Activated CD8-positive, alpha-beta memory T cell treated with anti-CD3 and anti-CD28 coated beads, Interleukin-2, amount 10 ng/mL, durations not matched to agents 7 days and 5 days (primary cell): ENCODE measurements around the gene POLR2I. TPM values are rescaled to one million over a fixed set of nuclear protein-coding genes. Genes with fewer than 3 reads are reported as not detected.
"Not testable (repeated sequence)": the region's sequence is repeated elsewhere in the genome, so short reads cannot be mapped to it uniquely, and the experiment has no call there.

ENCODE experiments used
- ATAC-seq: fragments of 150-1000 bp; cut with Tn5 transposase; one replicate; pipeline ENCODE4 v1.10.0; 2021; ENCODE audit warnings: moderate library complexity
- CTCF ChIA-PET: fragments of 350-600 bp; sonication (Branson Sonifier 250); formaldehyde crosslinking; loops from one replicate; lab custom pipeline; 2021; ENCODE audit warnings: antibody characterized with exemption; lab: Charles Lee
- DNase-seq: peaks from one replicate; pipeline ENCODE4 v3.0.0-alpha.2; 2020
- H3K27ac Mint-ChIP-seq: one replicate; pipeline ENCODE4 v1.8.0; 2021; ENCODE audit warnings: mild to moderate bottlenecking, mixed read lengths
- H3K27me3 Mint-ChIP-seq: one replicate; pipeline ENCODE4 v1.8.0; 2021; ENCODE audit warnings: mixed read lengths
- H3K36me3 Mint-ChIP-seq: one replicate; pipeline ENCODE4 v1.8.0; 2021; ENCODE audit warnings: mild to moderate bottlenecking, mixed read lengths
- H3K4me1 Mint-ChIP-seq: one replicate; pipeline ENCODE4 v1.8.0; 2021; ENCODE audit warnings: mixed read lengths
- H3K4me3 Mint-ChIP-seq: one replicate; pipeline ENCODE4 v1.8.0; 2021; ENCODE audit warnings: mild to moderate bottlenecking, moderate library complexity, mixed read lengths
- H3K9me3 Mint-ChIP-seq: one replicate; pipeline ENCODE4 v1.8.0; 2022; ENCODE audit warnings: low read depth, mixed read lengths
- total RNA-seq, 2 experiments: library from RNA; stranded (reverse); gene quantifications; one replicate each; pipeline ENCODE4 v1.2.3, GENCODE V29; 2021

Gene POLR2I
- total RNA-seq, 2 experiments from 2014 or later, result 63.2 to 65.3 TPM

DNA sequence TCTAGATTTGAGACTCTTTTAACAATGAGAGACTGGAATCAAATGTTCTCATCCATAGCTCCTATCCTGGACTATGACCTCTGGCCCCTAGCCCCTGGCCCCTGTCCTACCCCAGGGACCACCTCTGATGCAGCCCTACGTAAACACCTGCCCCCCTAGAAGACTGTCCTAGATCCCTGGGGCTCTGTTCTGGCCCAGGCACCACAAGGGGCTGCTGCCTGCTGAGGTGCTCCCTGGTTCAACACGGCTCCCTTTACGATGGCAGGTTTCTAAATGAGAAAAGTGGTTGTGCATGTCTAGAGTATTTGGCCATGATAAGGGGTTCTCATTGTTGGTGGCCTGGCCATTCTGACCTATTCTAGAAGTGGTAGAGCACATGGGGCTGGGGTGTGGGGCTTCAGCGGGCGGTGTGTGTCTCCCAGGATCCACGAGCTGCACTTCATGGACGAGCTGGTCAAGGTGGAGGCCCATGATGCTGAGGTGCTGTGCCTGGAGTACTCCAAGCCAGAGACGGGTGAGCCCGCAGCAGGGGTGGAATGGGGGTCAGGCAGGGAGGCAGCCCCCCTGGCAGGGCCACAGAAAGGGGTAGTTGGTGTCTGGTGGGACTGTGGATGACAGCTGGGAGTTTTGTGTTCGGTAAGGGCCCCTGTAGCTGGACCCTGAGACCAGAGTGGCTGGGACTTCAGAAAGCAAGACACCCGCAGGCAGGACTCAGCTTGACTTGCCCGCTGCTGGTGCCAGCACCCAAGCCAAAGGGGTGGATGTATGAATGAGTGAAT is 30.3 kb downstream of the POLR2I start:
- H3K4me1 Mint-ChIP-seq, result no peaks in the 10 kb centered on the region
- no peaks in the 10 kb centered on the region for H3K9me3 Mint-ChIP-seq
- ATAC-seq (no peak), DNase-seq (no peak)
- CTCF ChIA-PET, result no interaction called here
- no peak overlapping the region for H3K27ac Mint-ChIP-seq
- H3K27me3 Mint-ChIP-seq, result no peaks in the 10 kb centered on the region
- peaks cover 49% of the 10 kb centered on the region for H3K36me3 Mint-ChIP-seq
- no peak overlapping the region for H3K4me3 Mint-ChIP-seq

DNA sequence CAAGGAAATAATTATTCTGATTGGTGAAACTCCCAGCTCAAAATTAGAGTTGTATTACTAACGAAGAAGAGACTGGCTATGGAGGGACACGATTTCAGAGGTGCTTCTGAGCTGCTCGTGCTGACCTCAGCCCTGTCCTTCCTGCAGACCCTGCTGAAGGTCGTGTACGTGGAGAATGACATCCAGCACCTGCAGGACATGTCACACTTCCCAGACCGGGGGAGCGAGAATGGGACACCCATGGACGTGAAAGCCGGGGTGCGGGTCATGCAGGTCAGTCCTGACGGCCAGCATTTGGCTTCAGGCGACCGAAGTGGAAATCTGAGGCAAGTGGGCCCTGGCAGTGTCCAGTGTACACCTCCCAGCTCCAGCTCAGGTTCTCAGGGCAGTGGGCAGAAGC is 31.8 kb downstream of the POLR2I start:
- H3K36me3 Mint-ChIP-seq, result peaks cover 51% of the 10 kb centered on the region
- no peaks in the 10 kb centered on the region for H3K27me3 Mint-ChIP-seq
- H3K4me1 Mint-ChIP-seq, result no peaks in the 10 kb centered on the region
- ATAC-seq (no peak), DNase-seq (no peak)
- CTCF ChIA-PET, result interaction anchor here (1.6 kb wide), 1 partner anchor 27 kb away, joined by 3 read pairs; no protein-coding TSS in a partner anchor
- no peak overlapping the region for H3K4me3 Mint-ChIP-seq
- no peak overlapping the region for H3K27ac Mint-ChIP-seq
- no peaks in the 10 kb centered on the region for H3K9me3 Mint-ChIP-seq

DNA sequence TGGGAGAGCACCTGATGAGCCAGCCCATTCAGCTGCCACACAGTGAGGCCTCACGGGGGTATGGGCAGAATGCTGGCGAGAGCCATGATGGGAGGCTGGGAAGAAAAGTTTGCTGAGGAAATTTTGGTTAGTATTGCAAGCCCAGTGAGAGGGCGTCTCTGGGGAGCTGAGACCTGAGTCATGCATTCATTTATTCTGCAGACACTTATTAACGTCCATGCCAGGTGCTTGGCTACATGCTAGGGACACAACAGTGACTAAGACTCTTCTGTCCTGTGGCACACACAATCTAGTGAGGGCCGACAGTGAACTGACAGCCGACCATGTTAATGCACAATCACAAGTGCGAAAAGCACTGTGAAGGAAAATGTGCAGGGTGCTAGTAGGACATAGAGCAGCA is 32.8 kb downstream of the POLR2I start:
- Mint-ChIP-seq H3K27me3 (no peaks in the 10 kb centered on the region), H3K27ac (no peak overlapping the region), H3K36me3 (peaks cover 56% of the 10 kb centered on the region), H3K4me3 (no peak overlapping the region), H3K9me3 (no peaks in the 10 kb centered on the region), H3K4me1 (no peaks in the 10 kb centered on the region)
- DNase-seq (no peak), ATAC-seq (no peak)
- CTCF ChIA-PET, result interaction anchor here (1.6 kb wide), 1 partner anchor 26 kb away, joined by 3 read pairs; no protein-coding TSS in a partner anchor

DNA sequence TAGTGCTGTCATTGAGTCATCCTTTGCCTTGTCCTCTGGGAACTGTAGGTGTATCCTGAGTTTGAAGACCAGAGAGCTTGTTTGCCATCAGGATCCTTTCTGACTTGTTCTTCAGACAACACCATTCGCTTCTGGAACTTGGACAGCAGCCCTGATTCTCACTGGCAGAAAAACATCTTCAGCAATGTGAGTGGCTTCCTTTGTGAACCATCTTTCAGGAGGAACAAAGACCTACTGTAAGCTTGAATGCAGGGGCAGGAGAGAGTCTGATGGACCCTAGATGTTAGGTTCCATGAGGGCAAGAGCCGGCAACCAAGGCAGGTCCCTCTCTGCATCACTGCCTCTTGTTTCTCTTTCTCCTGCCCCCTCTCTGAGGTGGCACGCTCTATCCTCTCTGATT is 33.3 kb downstream of the POLR2I start:
- peaks cover 54% of the 10 kb centered on the region for H3K36me3 Mint-ChIP-seq
- H3K27me3 Mint-ChIP-seq, result no peaks in the 10 kb centered on the region
- ATAC-seq, result no peak

DNA sequence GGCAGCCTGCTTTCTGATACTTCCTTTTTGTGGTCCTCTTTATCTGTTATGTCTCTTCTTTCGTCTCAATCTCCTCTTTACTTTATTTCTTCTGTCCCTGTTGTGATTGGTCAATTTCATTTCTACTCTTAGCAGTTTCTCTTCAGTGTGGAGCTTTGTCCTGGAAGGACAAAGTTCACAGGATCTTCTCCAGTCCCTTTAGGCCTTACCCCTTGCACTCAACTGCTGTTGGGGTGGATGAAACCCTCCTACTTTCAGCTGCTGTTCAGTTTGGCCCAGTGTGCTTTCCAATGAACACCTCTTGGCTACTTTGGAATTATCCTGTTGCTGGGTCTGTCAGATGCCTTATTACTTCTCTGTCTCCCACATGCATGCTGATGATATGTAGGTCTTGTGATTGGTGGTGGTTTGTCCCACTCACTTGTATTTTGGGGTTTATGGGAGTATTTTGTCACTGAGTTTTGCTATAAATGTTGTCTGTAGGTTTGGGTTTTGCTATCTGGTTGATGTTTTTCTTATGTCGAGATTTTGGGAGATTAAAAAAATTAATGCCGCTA is 35.2 kb downstream of the POLR2I start:
- H3K36me3 Mint-ChIP-seq, result peaks cover 50% of the 10 kb centered on the region
- CTCF ChIA-PET, result no interaction called here
- no peaks in the 10 kb centered on the region for H3K4me1 Mint-ChIP-seq
- no peaks in the 10 kb centered on the region for H3K9me3 Mint-ChIP-seq
- H3K4me3 Mint-ChIP-seq, result no peak overlapping the region
- H3K27me3 Mint-ChIP-seq, result no peaks in the 10 kb centered on the region
- no peak for ATAC-seq
- no peak overlapping the region for H3K27ac Mint-ChIP-seq
- DNase-seq, result no peak

More for the DNA sequence above, 33.3 kb downstream of the POLR2I start:
- no peaks in the 10 kb centered on the region for H3K9me3 Mint-ChIP-seq
- CTCF ChIA-PET, result no interaction called here
- DNase-seq, result no peak
- no peak overlapping the region for H3K27ac Mint-ChIP-seq
- no peak overlapping the region for H3K4me3 Mint-ChIP-seq
- no peaks in the 10 kb centered on the region for H3K4me1 Mint-ChIP-seq

DNA sequence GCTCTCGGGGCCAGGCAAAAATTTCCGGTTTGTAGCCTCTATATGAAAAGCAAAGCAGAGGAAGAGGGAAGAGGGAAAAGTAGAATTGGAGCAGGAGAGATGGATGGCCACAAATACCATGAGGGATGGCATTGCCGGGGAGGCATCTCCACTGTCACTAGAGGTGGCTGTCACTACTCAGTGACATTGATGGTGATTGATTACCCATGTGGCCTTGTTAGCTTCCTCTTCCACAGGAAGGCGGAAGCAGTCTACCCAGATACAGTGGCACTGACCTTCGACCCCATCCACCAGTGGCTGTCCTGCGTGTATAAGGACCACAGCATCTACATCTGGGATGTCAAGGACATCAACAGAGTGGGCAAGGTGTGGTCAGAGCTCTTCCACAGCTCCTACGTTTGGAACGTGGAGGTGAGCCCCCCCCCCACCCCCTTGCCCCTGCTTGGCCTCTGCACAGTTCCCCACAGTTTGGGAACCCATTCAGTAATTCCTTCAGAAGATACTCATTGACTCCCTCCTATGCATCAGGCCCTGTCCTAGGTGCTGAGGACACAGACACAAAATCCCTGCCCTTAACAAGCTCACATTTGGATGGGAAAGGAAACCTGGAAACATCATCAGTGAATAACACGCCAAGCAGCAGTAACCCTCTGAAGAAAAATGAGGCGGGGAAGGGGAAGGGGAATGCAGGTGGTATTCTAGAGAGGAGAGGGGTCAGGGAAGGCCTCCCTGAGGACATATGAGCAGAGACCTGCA is 41.4 kb downstream of the POLR2I start:
- Mint-ChIP-seq H3K36me3 (peaks cover 45% of the 10 kb centered on the region), H3K9me3 (no peaks in the 10 kb centered on the region), H3K4me3 (no peak overlapping the region), H3K4me1 (no peaks in the 10 kb centered on the region), H3K27me3 (no peaks in the 10 kb centered on the region), H3K27ac (no peak overlapping the region)
- DNase-seq (no peak), ATAC-seq (no peak)
- CTCF ChIA-PET, result no interaction called here

DNA sequence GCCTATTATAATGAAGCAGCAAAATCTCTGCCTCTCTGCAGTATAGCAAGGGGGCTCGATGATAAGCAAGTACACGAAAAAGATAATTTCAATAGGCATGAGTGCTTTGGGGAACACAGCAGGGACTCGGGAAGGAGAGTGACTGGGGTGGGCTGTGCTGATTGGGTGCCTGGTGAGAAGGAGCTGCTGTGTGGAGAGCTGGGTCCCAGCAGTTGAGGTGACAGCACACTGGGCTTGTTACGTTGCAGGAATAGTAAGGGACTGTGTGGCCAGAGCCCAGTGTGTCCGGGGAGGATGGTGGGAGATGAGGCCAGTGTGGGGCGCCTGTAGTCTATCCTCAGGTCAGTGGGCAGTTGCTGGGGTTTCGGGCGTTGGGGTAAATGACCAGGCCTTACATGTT is 42.6 kb downstream of the POLR2I start:
- ATAC-seq (no peak), DNase-seq (no peak)
- no peaks in the 10 kb centered on the region for H3K4me1 Mint-ChIP-seq
- H3K9me3 Mint-ChIP-seq, result no peaks in the 10 kb centered on the region
- H3K27me3 Mint-ChIP-seq, result no peaks in the 10 kb centered on the region
- CTCF ChIA-PET, result no interaction called here
- peaks cover 49% of the 10 kb centered on the region for H3K36me3 Mint-ChIP-seq
- no peak overlapping the region for H3K27ac Mint-ChIP-seq
- no peak overlapping the region for H3K4me3 Mint-ChIP-seq

DNA sequence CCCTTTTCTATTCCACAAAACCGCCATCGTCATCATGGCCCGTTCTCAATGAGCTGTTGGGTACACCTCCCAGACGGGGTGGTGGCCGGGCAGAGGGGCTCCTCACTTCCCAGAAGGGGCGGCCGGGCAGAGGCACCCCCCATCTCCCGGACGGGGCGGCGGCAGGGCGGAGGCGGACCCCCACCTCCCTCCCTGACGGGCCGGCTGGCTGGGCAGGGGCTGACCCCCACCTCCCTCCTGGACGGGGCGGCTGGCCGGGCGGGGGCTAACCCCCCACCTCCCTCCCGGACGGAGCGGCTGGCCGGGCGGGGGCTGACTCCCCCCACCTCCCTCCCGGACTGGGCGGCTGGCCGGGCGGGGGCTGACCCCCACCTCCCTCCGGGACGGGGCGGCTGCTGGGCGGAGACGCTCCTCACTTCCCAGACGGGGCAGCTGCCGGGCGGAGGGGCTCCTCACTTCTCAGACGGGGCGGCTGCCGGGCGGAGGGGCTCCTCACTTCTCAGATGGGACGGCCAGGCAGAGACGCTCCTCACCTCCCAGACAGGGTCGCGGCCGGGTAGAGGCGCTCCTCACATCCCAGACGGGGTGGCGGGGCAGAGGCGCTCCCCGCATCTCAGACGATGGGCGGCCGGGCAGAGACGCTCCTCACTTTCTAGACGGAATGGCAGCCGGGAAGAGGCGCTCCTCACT is 45.7 kb downstream of the POLR2I start:
- H3K27me3 Mint-ChIP-seq, H3K9me3 Mint-ChIP-seq, DNase-seq, CTCF ChIA-PET, H3K27ac Mint-ChIP-seq, ATAC-seq, H3K4me1 Mint-ChIP-seq, H3K4me3 Mint-ChIP-seq: not testable (repeated sequence)
- peaks cover 56% of the 10 kb centered on the region for H3K36me3 Mint-ChIP-seq

DNA sequence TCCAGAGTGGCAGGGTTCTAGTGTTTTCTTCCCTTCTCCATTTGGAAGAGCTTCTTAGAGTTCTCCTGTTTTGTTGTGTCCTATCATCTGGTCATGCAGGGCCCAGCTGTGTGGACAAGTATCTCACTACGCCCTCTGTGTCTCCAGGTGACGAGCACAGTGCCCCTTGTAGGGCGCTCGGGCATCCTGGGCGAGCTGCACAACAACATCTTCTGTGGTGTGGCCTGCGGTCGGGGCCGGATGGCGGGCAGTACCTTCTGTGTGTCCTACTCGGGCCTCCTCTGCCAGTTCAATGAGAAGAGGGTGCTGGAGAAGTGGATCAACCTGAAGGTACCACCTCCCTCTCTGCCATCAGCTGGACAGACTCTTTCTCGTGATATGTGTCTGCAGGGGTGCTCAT is 47.0 kb downstream of the POLR2I start:
- no peaks in the 10 kb centered on the region for H3K27me3 Mint-ChIP-seq
- H3K4me3 Mint-ChIP-seq, result no peak overlapping the region
- H3K36me3 Mint-ChIP-seq, result peaks cover 55% of the 10 kb centered on the region
- DNase-seq (no peak), ATAC-seq (no peak)
- no peaks in the 10 kb centered on the region for H3K9me3 Mint-ChIP-seq
- CTCF ChIA-PET, result interaction anchor here (1.6 kb wide), 1 partner anchor 103 kb away, joined by 3 read pairs; no protein-coding TSS in a partner anchor
- no peaks in the 10 kb centered on the region for H3K4me1 Mint-ChIP-seq
- no peak overlapping the region for H3K27ac Mint-ChIP-seq

DNA sequence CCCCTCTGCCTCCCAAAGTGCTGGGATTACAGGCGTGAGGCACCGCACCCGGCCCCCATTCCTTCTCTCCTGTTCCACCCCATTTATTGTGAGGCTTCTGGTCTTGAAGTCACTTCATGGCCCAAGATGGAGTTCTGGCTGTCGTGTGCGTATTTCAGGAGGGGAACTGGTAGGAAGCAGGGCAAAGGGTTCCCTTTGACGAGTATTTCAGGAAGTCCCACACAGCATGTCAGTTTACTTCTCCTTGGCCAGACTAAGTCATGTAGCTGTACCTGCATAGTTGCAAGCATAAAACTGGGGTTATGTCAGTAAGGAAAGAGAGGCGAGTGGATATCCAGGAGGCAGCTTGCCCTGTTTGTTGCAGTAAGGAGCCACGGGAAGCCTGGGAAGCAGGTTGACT is 49.8 kb downstream of the POLR2I start:
- Mint-ChIP-seq H3K27ac (no peak overlapping the region), H3K27me3 (no peaks in the 10 kb centered on the region), H3K9me3 (no peaks in the 10 kb centered on the region), H3K4me3 (no peak overlapping the region), H3K36me3 (peaks cover 50% of the 10 kb centered on the region), H3K4me1 (no peaks in the 10 kb centered on the region)
- ATAC-seq, result no peak
- no peak for DNase-seq
- CTCF ChIA-PET, result no interaction called here

Other genes starting within 250 kb of the POLR2I start
- 1 to 10 TPM; 1.5 to 2.0 TPM for gene APLP1, start 246.3 kb downstream of the POLR2I start, total RNA-seq
- gene NFKBID, start 214.3 kb downstream of the POLR2I start, total RNA-seq, result 10 to 100 TPM; 52.7 to 52.9 TPM
- 100 to 1,000 TPM; 184 to 195 TPM for gene HCST, start 212.3 kb downstream of the POLR2I start, total RNA-seq
- gene TYROBP, start 206.6 kb downstream of the POLR2I start, total RNA-seq, result under 1 TPM in 1 of 2 experiments, not detected in 1; 0.96 TPM
- gene LRFN3, start 178.5 kb downstream of the POLR2I start, total RNA-seq, result 10 to 100 TPM; 11.9 TPM
- gene SDHAF1, start 119.7 kb downstream of the POLR2I start, total RNA-seq, result 10 to 100 TPM; 19.8 to 20.2 TPM
- gene SYNE4, start 106.1 kb downstream of the POLR2I start, total RNA-seq, result 1 to 10 TPM; 1.4 to 3.2 TPM
- 10 to 100 TPM; 41.0 to 44.7 TPM for gene ALKBH6, start 100.7 kb downstream of the POLR2I start, total RNA-seq
- 1 to 10 TPM in 1 of 2 experiments, under 1 TPM in 1; 0.98 to 1.1 TPM for gene CLIP3, start 82.0 kb downstream of the POLR2I start, total RNA-seq
- 1 to 10 TPM; 2.4 to 4.2 TPM for gene THAP8, start 60.6 kb downstream of the POLR2I start, total RNA-seq
- 10 to 100 TPM; 34.5 to 46.0 TPM for gene WDR62, start 60.0 kb downstream of the POLR2I start, total RNA-seq
- gene OVOL3, start 3.7 kb downstream of the POLR2I start, total RNA-seq, result not detected
- 100 to 1,000 TPM; 141 to 166 TPM for gene TBCB, start 593 bp upstream of the POLR2I start, total RNA-seq
- 100 to 1,000 TPM; 411 to 479 TPM for gene CAPNS1, start 25.2 kb upstream of the POLR2I start, total RNA-seq
- gene COX7A1, start 37.6 kb upstream of the POLR2I start, total RNA-seq, result not detected
- 1 to 10 TPM; 1.6 to 2.3 TPM for gene ZNF565, start 99.8 kb upstream of the POLR2I start, total RNA-seq
- 10 to 100 TPM; 55.1 to 75.6 TPM for gene ZNF146, start 100.2 kb upstream of the POLR2I start, total RNA-seq